Activated CD8-positive, alpha-beta T cell treated with anti-CD3 and anti-CD28 coated beads for 36 hours (primary cell): ENCODE measurements around the gene EXD2. TPM values are rescaled to one million over a fixed set of nuclear protein-coding genes. Genes with fewer than 3 reads are reported as not detected.

ENCODE experiments used
- ATAC-seq: fragments of 200-7000 bp; cut with Tn5 transposase; one replicate; pipeline ENCODE4 v1.10.0; 2021; ENCODE audit warnings: mild to moderate bottlenecking, moderate library complexity
- CTCF ChIA-PET: fragments of 350-600 bp; sonication (Branson Sonifier 250); formaldehyde crosslinking; loops from one replicate; lab custom pipeline; 2021; ENCODE audit warnings: antibody characterized with exemption; lab: Charles Lee
- POLR2A ChIA-PET: fragments of 350-600 bp; sonication (Branson Sonifier 250); formaldehyde crosslinking; loops from one replicate; lab custom pipeline; 2021; ENCODE audit warnings: antibody characterized with exemption; lab: Charles Lee
- DNase-seq: peaks from one replicate; pipeline ENCODE4 v3.0.0-alpha.2; 2020
- H3K27ac Mint-ChIP-seq: one replicate; pipeline ENCODE4 v1.8.0; 2021; ENCODE audit warnings: mild to moderate bottlenecking, mixed read lengths
- H3K27me3 Mint-ChIP-seq: one replicate; pipeline ENCODE4 v1.8.0; 2021; ENCODE audit warnings: mixed read lengths
- H3K36me3 Mint-ChIP-seq: one replicate; pipeline ENCODE4 v1.8.0; 2021; ENCODE audit warnings: low read depth, mixed read lengths
- H3K4me1 Mint-ChIP-seq: one replicate; pipeline ENCODE4 v1.8.0; 2021; ENCODE audit warnings: low read depth, mixed read lengths
- H3K4me3 Mint-ChIP-seq: one replicate; pipeline ENCODE4 v1.8.0; 2021; ENCODE audit warnings: mild to moderate bottlenecking, moderate library complexity, mixed read lengths
- H3K9me3 Mint-ChIP-seq: one replicate; pipeline ENCODE4 v1.8.0; 2021; ENCODE audit warnings: mixed read lengths
- CTCF ChIP-seq: fragments of 200-600 bp; IDR thresholded peaks from one replicate; pipeline ENCODE4 v1.8.0; 2022; ENCODE audit warnings: antibody characterized with exemption, mild to moderate bottlenecking
- intact Hi-C: fragments of 100-400 bp; cut with micrococcal nuclease; formaldehyde crosslinking; loops from one replicate; pipeline ENCODE4 v1.10.0; 2022
- total RNA-seq, 2 experiments: library from RNA; stranded (reverse); gene quantifications; one replicate each; pipeline ENCODE4 v1.2.3, GENCODE V29; 2021

EXD2 gene
- total RNA-seq, 2 experiments from 2014 or later: 9.4 to 10.7 TPM

GRCh38 chr14:69246331-69246730, 55.0 kb downstream of the EXD2 start:
- CTCF ChIA-PET: interaction anchor here (1.0 to 2.2 kb wide), 3 partner anchors 213 to 383 kb away, joined by 3 to 8 read pairs (median 4); no protein-coding TSS in a partner anchor
- no peak for TF ChIP-seq CTCF
- H3K27me3 Mint-ChIP-seq: no peaks in the 10 kb centered on the region
- no peak for DNase-seq
- no peaks in the 10 kb centered on the region for H3K36me3 Mint-ChIP-seq
- H3K4me1 Mint-ChIP-seq: no peaks in the 10 kb centered on the region
- intact Hi-C loops: no loop called here
- H3K9me3 Mint-ChIP-seq: no peaks in the 10 kb centered on the region
- no peak overlapping the region for H3K27ac Mint-ChIP-seq
- no peak for ATAC-seq
- POLR2A ChIA-PET: no interaction called here
- no peak overlapping the region for H3K4me3 Mint-ChIP-seq

- TF ChIP-seq CTCF: peak; percentile 30
- H3K27ac Mint-ChIP-seq: no peak overlapping the region
- intact Hi-C loops: no loop called here
- no peaks in the 10 kb centered on the region for H3K27me3 Mint-ChIP-seq
- ATAC-seq (no peak), DNase-seq (no peak)
- H3K4me3 Mint-ChIP-seq: no peak overlapping the region
- H3K4me1 Mint-ChIP-seq: no peaks in the 10 kb centered on the region
- no peaks in the 10 kb centered on the region for H3K9me3 Mint-ChIP-seq
- POLR2A ChIA-PET: interaction anchor here (1.0 kb wide), 1 partner anchor 63 kb away, joined by 3 read pairs; no protein-coding TSS in a partner anchor
- CTCF ChIA-PET: interaction anchor here (1.0 to 2.2 kb wide), 2 partner anchors 119 to 227 kb away, joined by 4 read pairs; no protein-coding TSS in a partner anchor
- H3K36me3 Mint-ChIP-seq: no peaks in the 10 kb centered on the region
Measured at GRCh38 chr14:69247676-69248440, 56.6 kb downstream of the EXD2 start.

- Mint-ChIP-seq H3K27ac (no peak overlapping the region), H3K4me1 (no peaks in the 10 kb centered on the region), H3K9me3 (no peaks in the 10 kb centered on the region), H3K36me3 (no peaks in the 10 kb centered on the region), H3K4me3 (no peak overlapping the region), H3K27me3 (no peaks in the 10 kb centered on the region)
- ChIA-PET CTCF (no interaction called here), POLR2A (no interaction called here)
- intact Hi-C loops: no loop called here
- ATAC-seq (no peak), DNase-seq (no peak)
- TF ChIP-seq CTCF: no peak
Measured at GRCh38 chr14:69249603-69250002, 58.3 kb downstream of the EXD2 start.

- Mint-ChIP-seq H3K27ac (no peak overlapping the region), H3K4me3 (no peak overlapping the region), H3K27me3 (peaks cover 2% of the 10 kb centered on the region), H3K9me3 (no peaks in the 10 kb centered on the region), H3K4me1 (no peaks in the 10 kb centered on the region), H3K36me3 (no peaks in the 10 kb centered on the region)
- no peak for DNase-seq
- ATAC-seq: no peak
- no peak for TF ChIP-seq CTCF
- CTCF ChIA-PET: interaction anchor here (1.2 to 7.5 kb wide), 2 partner anchors 9 to 10 kb away, joined by 3 to 46 read pairs; no protein-coding TSS in a partner anchor
- intact Hi-C loops: no loop called here
- POLR2A ChIA-PET: no interaction called here
Measured at GRCh38 chr14:69252851-69253250, 61.6 kb downstream of the EXD2 start.

- no peak for TF ChIP-seq CTCF
- Mint-ChIP-seq H3K27me3 (peaks cover 44% of the 10 kb centered on the region), H3K36me3 (no peaks in the 10 kb centered on the region), H3K4me1 (peaks cover 6% of the 10 kb centered on the region), H3K9me3 (no peaks in the 10 kb centered on the region), H3K27ac (no peak overlapping the region), H3K4me3 (peak overlapping the region; percentile 3)
- no peak for DNase-seq
- ChIA-PET CTCF (interaction anchor here (1.1 to 1.4 kb wide), 3 partner anchors 16 to 27 kb away, joined by 3 to 4 read pairs (median 4); no protein-coding TSS in a partner anchor), POLR2A (no interaction called here)
- intact Hi-C loops: no loop called here
- no peak for ATAC-seq
Measured at GRCh38 chr14:69259168-69259526, 67.8 kb downstream of the EXD2 start.
